Measurements from ENCODE around the gene PCSK7.

DNA sequence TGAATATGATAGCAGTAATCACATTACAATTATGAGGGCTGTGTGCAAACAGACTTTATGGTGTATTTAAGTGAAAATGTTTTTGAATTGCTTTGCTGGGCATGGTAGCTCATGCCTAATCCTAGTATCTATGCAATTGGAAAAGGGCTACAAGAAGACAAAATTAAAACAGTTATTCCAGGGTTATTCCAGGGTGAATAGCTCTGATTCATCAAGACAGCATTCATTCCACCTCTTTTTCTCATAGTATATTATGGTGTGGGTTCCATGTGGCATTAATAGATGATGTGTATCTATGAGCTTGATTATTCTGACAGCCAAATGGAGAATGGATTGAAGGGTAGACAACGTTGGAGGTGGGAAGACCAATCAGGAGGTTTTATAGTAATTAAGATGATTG lies 65.4 kb downstream of the PCSK7 start:
- TF ChIP-seq EP300 (IDR thresholded peaks at IDR 0.05), result no peak
- no peak for TF ChIP-seq POLR2A (IDR thresholded peaks at IDR 0.05)
